Measurements from ENCODE around the gene SPNS3.

SPNS3 gene

GRCh38 chr17:4433515-4434031 is at the start of gene SPNS3:
SPNS3 (plus strand) TSS chr17:4433940; CDS start chr17:4433968, 28 bp downstream.
- Histone ChIP-seq H3K27me3 (ENCODE audit: control insufficient read depth, insufficient read depth, low read length) (no peaks in the 10 kb centered on the region), H3K36me3 (ENCODE audit: control insufficient read depth, insufficient read depth, low read length) (no peaks in the 10 kb centered on the region), H3K9ac (ENCODE audit: low read length) (no peak within 1 kb of the TSS), H3K27ac (ENCODE audit: low read depth, low read length) (no peak within 1 kb of the TSS), H3K4me3 (ENCODE audit: low read depth, low read length) (no peak within 1 kb of the TSS), H3K4me1 (ENCODE audit: control insufficient read depth, insufficient read depth, low read length) (no peaks in the 10 kb centered on the region), H3K9me3 (ENCODE audit: control insufficient read depth, insufficient read depth, low read depth, low read length) (no peaks in the 10 kb centered on the region)

DNA sequence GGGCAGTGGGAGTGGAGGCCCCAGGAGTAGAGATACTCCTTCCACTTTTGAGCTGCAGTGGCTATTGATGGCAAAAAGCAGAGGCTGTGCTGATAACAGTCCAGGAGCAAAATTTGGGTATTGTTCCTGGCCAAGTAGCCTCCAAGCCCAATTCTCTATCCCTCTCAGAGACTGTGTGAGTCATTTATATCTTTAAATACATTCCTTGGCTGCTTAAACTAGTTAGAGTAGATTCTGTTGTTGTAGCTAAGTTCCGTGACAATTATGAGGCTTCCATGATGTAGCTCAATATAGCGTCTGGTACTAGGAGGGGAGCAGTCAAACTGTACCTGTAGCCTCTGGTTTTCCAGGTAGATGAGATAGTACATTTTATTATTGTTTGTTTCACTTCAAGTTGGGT is 47.3 kb upstream of the SPNS3 start:
- H3K27me3 ChIP-seq (ENCODE audit: control insufficient read depth, insufficient read depth, low read length) = no peaks in the 10 kb centered on the region
- peaks cover 13% of the 10 kb centered on the region for H3K4me1 ChIP-seq (ENCODE audit: control insufficient read depth, insufficient read depth, low read length)
- no peak overlapping the region for H3K4me3 ChIP-seq (ENCODE audit: low read depth, low read length)
- H3K9me3 ChIP-seq (ENCODE audit: control insufficient read depth, insufficient read depth, low read depth, low read length) = no peaks in the 10 kb centered on the region
- no peaks in the 10 kb centered on the region for H3K36me3 ChIP-seq (ENCODE audit: control insufficient read depth, insufficient read depth, low read length)
- H3K27ac ChIP-seq (ENCODE audit: low read depth, low read length) = no peak overlapping the region
- no peak overlapping the region for H3K9ac ChIP-seq (ENCODE audit: low read length)

- H3K9ac ChIP-seq (ENCODE audit: low read length) = no peak overlapping the region
- peaks cover 9% of the 10 kb centered on the region; the same call in 1 of the 2 replicates for H3K4me1 ChIP-seq (ENCODE audit: control insufficient read depth, insufficient read depth, low read length)
- H3K27me3 ChIP-seq (ENCODE audit: control insufficient read depth, insufficient read depth, low read length) = no peaks in the 10 kb centered on the region
- no peak overlapping the region for H3K4me3 ChIP-seq (ENCODE audit: low read depth, low read length)
- H3K9me3 ChIP-seq (ENCODE audit: control insufficient read depth, insufficient read depth, low read depth, low read length) = no peaks in the 10 kb centered on the region
- H3K36me3 ChIP-seq (ENCODE audit: control insufficient read depth, insufficient read depth, low read length) = no peaks in the 10 kb centered on the region
- H3K27ac ChIP-seq (ENCODE audit: low read depth, low read length) = no peak overlapping the region
Observed at GRCh38 chr17:4387137-4387536, 46.6 kb upstream of the SPNS3 start.

GRCh38 chr17:4389079-4389478 is 44.7 kb upstream of the SPNS3 start:
- peaks cover 13% of the 10 kb centered on the region for H3K4me1 ChIP-seq (ENCODE audit: control insufficient read depth, insufficient read depth, low read length)
- H3K9ac ChIP-seq (ENCODE audit: low read length) = no peak overlapping the region
- H3K27me3 ChIP-seq (ENCODE audit: control insufficient read depth, insufficient read depth, low read length) = no peaks in the 10 kb centered on the region
- H3K4me3 ChIP-seq (ENCODE audit: low read depth, low read length) = no peak overlapping the region
- H3K9me3 ChIP-seq (ENCODE audit: control insufficient read depth, insufficient read depth, low read depth, low read length) = no peaks in the 10 kb centered on the region
- H3K27ac ChIP-seq (ENCODE audit: low read depth, low read length) = 0 out of 2 replicates have a peak overlapping the region, but pooled peaks have one; percentile 61
- H3K36me3 ChIP-seq (ENCODE audit: control insufficient read depth, insufficient read depth, low read length) = no peaks in the 10 kb centered on the region

GRCh38 chr17:4393806-4394205 is 39.9 kb upstream of the SPNS3 start:
- Histone ChIP-seq H3K4me1 (ENCODE audit: control insufficient read depth, insufficient read depth, low read length) (peaks cover 26% of the 10 kb centered on the region), H3K27ac (ENCODE audit: low read depth, low read length) (peak overlapping the region; percentile 39; the same call in 1 of the 2 replicates), H3K4me3 (ENCODE audit: low read depth, low read length) (no peak overlapping the region), H3K36me3 (ENCODE audit: control insufficient read depth, insufficient read depth, low read length) (no peaks in the 10 kb centered on the region), H3K9me3 (ENCODE audit: control insufficient read depth, insufficient read depth, low read depth, low read length) (no peaks in the 10 kb centered on the region), H3K27me3 (ENCODE audit: control insufficient read depth, insufficient read depth, low read length) (no peaks in the 10 kb centered on the region), H3K9ac (ENCODE audit: low read length) (peak overlapping the region; percentile 56)

- H3K9ac ChIP-seq (ENCODE audit: low read length) = peak overlapping the region; percentile 56
- peaks cover under 1% of the 10 kb centered on the region; the same call in 1 of the 2 replicates for H3K9me3 ChIP-seq (ENCODE audit: control insufficient read depth, insufficient read depth, low read depth, low read length)
- peaks cover 21% of the 10 kb centered on the region for H3K4me1 ChIP-seq (ENCODE audit: control insufficient read depth, insufficient read depth, low read length)
- H3K36me3 ChIP-seq (ENCODE audit: control insufficient read depth, insufficient read depth, low read length) = no peaks in the 10 kb centered on the region
- H3K4me3 ChIP-seq (ENCODE audit: low read depth, low read length) = no peak overlapping the region
- H3K27me3 ChIP-seq (ENCODE audit: control insufficient read depth, insufficient read depth, low read length) = no peaks in the 10 kb centered on the region
- peak overlapping the region; percentile 46; the same call in 1 of the 2 replicates for H3K27ac ChIP-seq (ENCODE audit: low read depth, low read length)
Observed at GRCh38 chr17:4394208-4395110, 39.3 kb upstream of the SPNS3 start.

DNA sequence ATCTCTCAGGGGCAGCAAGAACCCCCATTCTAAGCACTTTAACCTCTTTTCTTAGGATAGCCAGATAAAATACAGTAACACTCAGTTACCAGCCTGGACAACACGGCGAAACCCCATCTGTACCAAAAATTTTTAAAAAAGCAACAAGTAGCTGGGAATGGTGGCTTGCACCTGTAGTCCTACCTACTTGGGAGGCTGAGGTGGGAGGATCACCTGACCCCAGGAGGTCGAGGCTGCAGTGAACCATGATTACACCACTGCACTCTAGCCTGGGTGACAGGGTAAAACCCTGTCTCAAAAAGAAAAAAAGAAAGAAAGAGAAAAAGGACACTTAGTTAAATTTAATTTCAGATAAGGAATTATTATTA is 38.6 kb upstream of the SPNS3 start:
- H3K9me3 ChIP-seq (ENCODE audit: control insufficient read depth, insufficient read depth, low read depth, low read length) = peaks cover 5% of the 10 kb centered on the region; the same call in 1 of the 2 replicates
- H3K27me3 ChIP-seq (ENCODE audit: control insufficient read depth, insufficient read depth, low read length) = no peaks in the 10 kb centered on the region
- H3K27ac ChIP-seq (ENCODE audit: low read depth, low read length) = 0 out of 2 replicates have a peak overlapping the region, but pooled peaks have one; percentile 46
- no peaks in the 10 kb centered on the region for H3K36me3 ChIP-seq (ENCODE audit: control insufficient read depth, insufficient read depth, low read length)
- no peak overlapping the region for H3K4me3 ChIP-seq (ENCODE audit: low read depth, low read length)
- H3K9ac ChIP-seq (ENCODE audit: low read length) = peak overlapping the region; percentile 46
- H3K4me1 ChIP-seq (ENCODE audit: control insufficient read depth, insufficient read depth, low read length) = peaks cover 21% of the 10 kb centered on the region

DNA sequence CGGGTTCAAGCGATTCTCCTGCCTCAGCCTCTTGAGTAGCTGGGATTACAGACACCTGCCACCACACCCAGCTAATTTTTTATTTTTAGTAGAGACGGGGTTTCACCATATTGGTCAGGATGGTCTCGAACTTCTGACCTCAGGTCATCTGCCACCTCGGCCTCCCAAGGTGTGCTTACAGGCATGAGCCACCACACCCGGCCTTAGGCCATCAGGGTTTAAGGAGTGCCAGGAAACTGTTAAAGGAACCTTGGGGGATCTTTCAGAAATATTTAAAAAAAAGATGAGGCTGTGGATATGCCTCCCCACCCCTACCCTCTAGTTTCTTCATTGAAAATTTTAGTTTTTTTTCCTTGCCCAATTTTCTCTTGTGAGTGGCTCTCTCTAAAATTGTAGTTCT is 35.9 kb upstream of the SPNS3 start:
- H3K27me3 ChIP-seq (ENCODE audit: control insufficient read depth, insufficient read depth, low read length) = no peaks in the 10 kb centered on the region
- peaks cover 21% of the 10 kb centered on the region for H3K4me1 ChIP-seq (ENCODE audit: control insufficient read depth, insufficient read depth, low read length)
- H3K27ac ChIP-seq (ENCODE audit: low read depth, low read length) = no peak overlapping the region; the same call in 1 of the 2 replicates
- no peaks in the 10 kb centered on the region for H3K36me3 ChIP-seq (ENCODE audit: control insufficient read depth, insufficient read depth, low read length)
- H3K4me3 ChIP-seq (ENCODE audit: low read depth, low read length) = no peak overlapping the region
- H3K9me3 ChIP-seq (ENCODE audit: control insufficient read depth, insufficient read depth, low read depth, low read length) = peaks cover 5% of the 10 kb centered on the region; the same call in 1 of the 2 replicates
- no peak overlapping the region for H3K9ac ChIP-seq (ENCODE audit: low read length)

DNA sequence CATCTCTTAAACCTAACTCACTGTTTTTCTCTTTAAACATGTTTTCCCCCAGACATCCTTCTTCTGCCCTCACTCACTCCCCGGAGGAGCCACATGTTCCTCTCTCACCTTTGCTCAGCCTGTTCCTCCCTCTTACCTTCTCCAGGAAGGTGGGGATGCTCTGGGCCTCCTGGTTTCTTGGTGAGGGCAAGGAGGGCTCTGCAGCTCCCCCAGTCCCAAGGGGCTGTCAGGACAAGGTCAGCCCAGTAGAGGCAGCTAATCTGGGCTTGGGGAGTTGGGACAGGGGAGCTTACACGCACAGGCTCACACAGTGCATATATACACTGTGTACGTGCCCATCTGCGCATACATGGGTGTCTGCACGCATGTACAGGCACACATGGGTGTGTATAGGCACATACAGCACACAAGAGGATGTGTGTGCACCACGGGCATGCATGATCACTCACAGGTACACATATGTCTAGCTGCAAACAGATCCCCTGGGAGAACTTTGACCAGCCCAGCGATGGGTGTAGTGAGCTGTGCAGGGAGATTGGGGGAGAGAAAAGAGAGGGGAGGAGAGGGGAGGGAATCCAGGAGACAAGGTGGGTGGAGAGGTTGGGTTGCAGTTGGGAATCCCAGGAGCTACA is 28.6 kb upstream of the SPNS3 start:
- no peak overlapping the region for H3K9ac ChIP-seq (ENCODE audit: low read length)
- H3K4me3 ChIP-seq (ENCODE audit: low read depth, low read length) = no peak overlapping the region
- H3K9me3 ChIP-seq (ENCODE audit: control insufficient read depth, insufficient read depth, low read depth, low read length) = no peaks in the 10 kb centered on the region
- no peak overlapping the region for H3K27ac ChIP-seq (ENCODE audit: low read depth, low read length)
- H3K27me3 ChIP-seq (ENCODE audit: control insufficient read depth, insufficient read depth, low read length) = no peaks in the 10 kb centered on the region
- no peaks in the 10 kb centered on the region for H3K36me3 ChIP-seq (ENCODE audit: control insufficient read depth, insufficient read depth, low read length)
- peaks cover 12% of the 10 kb centered on the region; the same call in 1 of the 2 replicates for H3K4me1 ChIP-seq (ENCODE audit: control insufficient read depth, insufficient read depth, low read length)

GRCh38 chr17:4405699-4406098 is 28.0 kb upstream of the SPNS3 start:
- H3K4me3 ChIP-seq (ENCODE audit: low read depth, low read length) = no peak overlapping the region
- peaks cover 12% of the 10 kb centered on the region; the same call in 1 of the 2 replicates for H3K4me1 ChIP-seq (ENCODE audit: control insufficient read depth, insufficient read depth, low read length)
- H3K9ac ChIP-seq (ENCODE audit: low read length) = no peak overlapping the region
- no peaks in the 10 kb centered on the region for H3K27me3 ChIP-seq (ENCODE audit: control insufficient read depth, insufficient read depth, low read length)
- H3K36me3 ChIP-seq (ENCODE audit: control insufficient read depth, insufficient read depth, low read length) = no peaks in the 10 kb centered on the region
- no peaks in the 10 kb centered on the region for H3K9me3 ChIP-seq (ENCODE audit: control insufficient read depth, insufficient read depth, low read depth, low read length)
- no peak overlapping the region for H3K27ac ChIP-seq (ENCODE audit: low read depth, low read length)

GRCh38 chr17:4406386-4406785 is 27.4 kb upstream of the SPNS3 start:
- H3K27ac ChIP-seq (ENCODE audit: low read depth, low read length) = no peak overlapping the region

More at GRCh38 chr17:4406386-4406785, 27.4 kb upstream of the SPNS3 start:
- Histone ChIP-seq H3K4me1 (ENCODE audit: control insufficient read depth, insufficient read depth, low read length) (peaks cover 12% of the 10 kb centered on the region; the same call in 1 of the 2 replicates), H3K9me3 (ENCODE audit: control insufficient read depth, insufficient read depth, low read depth, low read length) (no peaks in the 10 kb centered on the region), H3K36me3 (ENCODE audit: control insufficient read depth, insufficient read depth, low read length) (no peaks in the 10 kb centered on the region), H3K27me3 (ENCODE audit: control insufficient read depth, insufficient read depth, low read length) (no peaks in the 10 kb centered on the region), H3K4me3 (ENCODE audit: low read depth, low read length) (no peak overlapping the region), H3K9ac (ENCODE audit: low read length) (no peak overlapping the region)

All from HUES6 (cell line).